ENCODE results near the gene PKP4. TPM values are rescaled to one million over a fixed set of nuclear protein-coding genes. Genes with fewer than 3 reads are reported as not detected.

Gene PKP4
- total and polyA plus RNA-seq, 2 of the 8 experiments (the other 6 are each of a cell fraction or from before 2014, with no cell fraction given) = 48.2 to 88.0 TPM

- 90% methylated on average over 4 of the region's 4 CpGs; no CpG with 5 or more reads in 1 of the 2 experiments for WGBS, 2 experiments (ENCODE audit: extremely low coverage in 1 of 2, insufficient coverage in 1 of 2, insufficient read length in 1 of 2, insufficient replicate concordance in 2 of 2, low coverage in 1 of 2, low lambda C conversion rate in 2 of 2, missing lambda C conversion rate in 1 of 2)
- peaks cover 2% of the 10 kb centered on the region; the same call in 1 of the 2 replicates for H3K79me1 ChIP-seq (ENCODE audit: low read depth, low read length)
- H3K56ac ChIP-seq (replicated peaks; ENCODE audit: insufficient read length, low read depth, low read length) = no peak overlapping the region
- H3K23me2 ChIP-seq (ENCODE audit: low read depth, low read length) = no peaks in the 10 kb centered on the region
- TF ChIP-seq GABPA (IDR thresholded peaks at IDR 0.05; ENCODE audit: borderline replicate concordance, insufficient read depth, low read length) (no peak), KDM1A (IDR thresholded peaks at IDR 0.05; ENCODE audit: borderline replicate concordance, low read length) (no peak), SAP30 (IDR thresholded peaks at IDR 0.05; ENCODE audit: insufficient read depth, insufficient replicate concordance, low read length) (no peak), PHF8 (conservative IDR thresholded peaks at IDR 0.05; ENCODE audit: low read depth, low read length) (no peak), CHD2 (IDR thresholded peaks at IDR 0.05; ENCODE audit: low read length) (no peak), NANOG (IDR thresholded peaks at IDR 0.05; ENCODE audit: insufficient read depth, low read depth, low read length, poor library complexity, severe bottlenecking) (no peak), NRF1 (IDR thresholded peaks at IDR 0.05; ENCODE audit: low read depth, low read length) (no peak), ASH2L (IDR thresholded peaks at IDR 0.05; ENCODE audit: low read length) (no peak), FOSL1 (IDR thresholded peaks at IDR 0.05; ENCODE audit: insufficient read depth, low read depth, low read length) (no peak), RFX5 (IDR thresholded peaks at IDR 0.05; ENCODE audit: borderline replicate concordance, low read depth, low read length) (no peak)
- no peak overlapping the region for H2BK5ac ChIP-seq (ENCODE audit: low read depth, low read length)
- H3K4me1 ChIP-seq (replicated peaks in 1 of 4; ENCODE audit: control insufficient read depth in 3 of 4, insufficient read depth in 4 of 4, low read length in 3 of 4) = peaks cover 0 to 27% (median 22%) of the 10 kb centered on the region in 4 experiments; a peak in 6 of 7 replicates
- no peak overlapping the region for H3K23ac ChIP-seq (ENCODE audit: insufficient read length)
- DNase-seq (ENCODE audit: low read depth in 1 of 2, low spot score in 2 of 2) = no peak
- H3K14ac ChIP-seq (ENCODE audit: insufficient read length) = no peak overlapping the region
- POLR2A ChIA-PET (ENCODE audit: partially characterized antibody) = interaction anchor here (1.3 kb wide), 1 partner anchor 35 kb away, joined by 3 read pairs; the partner anchor contains the start of genes CCDC148 and PKP4
- H3K27ac ChIP-seq (ENCODE audit: low read depth, low read length) = no peak overlapping the region
- H4K8ac ChIP-seq (ENCODE audit: extremely low read depth, insufficient read depth, low read length) = no peak overlapping the region
- H2BK20ac ChIP-seq (ENCODE audit: low read length) = no peak overlapping the region
- no peaks in the 10 kb centered on the region for H3K36me3 ChIP-seq (ENCODE audit: control insufficient read depth in 2 of 4, insufficient read depth in 4 of 4, low read length in 3 of 4)
- H2BK120ac ChIP-seq (replicated peaks; ENCODE audit: low read depth, low read length) = no peak overlapping the region
- no peak overlapping the region for H3K4ac ChIP-seq (replicated peaks; ENCODE audit: insufficient read length, low read depth, low read length)
- H3K9ac ChIP-seq (replicated peaks in 1 of 4; ENCODE audit: extremely low read depth in 1 of 4, low read depth in 3 of 4, low read length in 3 of 4) = no peak overlapping the region
- no peak overlapping the region for H2AK5ac ChIP-seq (ENCODE audit: low read depth, low read length)
- H3K4me3 ChIP-seq (ENCODE audit: extremely low read depth in 1 of 4, insufficient read depth in 2 of 4, low read depth in 3 of 4, low read length in 4 of 4) = no peak overlapping the region
- CTCF ChIA-PET (ENCODE audit: partially characterized antibody) = interaction anchor here (0.6 to 4.9 kb wide), 6 partner anchors 13 to 466 kb away, joined by 4 to 24 read pairs (median 6); no protein-coding TSS in a partner anchor
- H4K5ac ChIP-seq (ENCODE audit: insufficient read length, low read depth, low read length) = no peak overlapping the region
- no peaks in the 10 kb centered on the region for H3K27me3 ChIP-seq (replicated peaks in 1 of 4; ENCODE audit: control insufficient read depth in 3 of 4, extremely low read depth in 1 of 4, insufficient read depth in 3 of 4, low read length in 3 of 4)
- no peak for FAIRE-seq
- H4K91ac ChIP-seq (replicated peaks; ENCODE audit: insufficient read length, low read length) = no peak overlapping the region
- no peak overlapping the region for H3K18ac ChIP-seq (ENCODE audit: extremely low read depth, low read length)
- peaks cover 3 to 92% of the 10 kb centered on the region in 2 experiments; a peak in 3 of 4 replicates for H3K79me2 ChIP-seq (ENCODE audit: control insufficient read depth in 1 of 2, insufficient read depth in 2 of 2, low read length in 2 of 2)
- H3K4me2 ChIP-seq (ENCODE audit: insufficient read depth in 1 of 2, low read depth in 2 of 2, low read length in 2 of 2) = 0 out of 4 replicates have a peak overlapping the region, but pooled peaks of 1 of the 2 experiments have one; percentile 13
- H4K20me1 ChIP-seq (replicated peaks in 1 of 2; ENCODE audit: control insufficient read depth in 1 of 2, insufficient read depth in 2 of 2, low read length in 2 of 2) = peaks cover 8 to 9% of the 10 kb centered on the region in 2 experiments
- no peak overlapping the region for H2AFZ ChIP-seq (ENCODE audit: low read length)
- no peak overlapping the region for H2BK15ac ChIP-seq (ENCODE audit: low read length)
- H2BK12ac ChIP-seq (ENCODE audit: low read depth, low read length) = no peak overlapping the region
- no peaks in the 10 kb centered on the region for H3K9me3 ChIP-seq (ENCODE audit: insufficient read depth in 2 of 2, low read depth in 1 of 2, low read length in 1 of 2)
Measured at GRCh38 chr2:158491072-158491471, 34.3 kb downstream of the PKP4 start.
